ENCODE data around the gene NRCAM.

GRCh38 chr7:108395426-108395825 lies 60.8 kb downstream of the NRCAM start:
- TF ChIP-seq, protein P1, sequence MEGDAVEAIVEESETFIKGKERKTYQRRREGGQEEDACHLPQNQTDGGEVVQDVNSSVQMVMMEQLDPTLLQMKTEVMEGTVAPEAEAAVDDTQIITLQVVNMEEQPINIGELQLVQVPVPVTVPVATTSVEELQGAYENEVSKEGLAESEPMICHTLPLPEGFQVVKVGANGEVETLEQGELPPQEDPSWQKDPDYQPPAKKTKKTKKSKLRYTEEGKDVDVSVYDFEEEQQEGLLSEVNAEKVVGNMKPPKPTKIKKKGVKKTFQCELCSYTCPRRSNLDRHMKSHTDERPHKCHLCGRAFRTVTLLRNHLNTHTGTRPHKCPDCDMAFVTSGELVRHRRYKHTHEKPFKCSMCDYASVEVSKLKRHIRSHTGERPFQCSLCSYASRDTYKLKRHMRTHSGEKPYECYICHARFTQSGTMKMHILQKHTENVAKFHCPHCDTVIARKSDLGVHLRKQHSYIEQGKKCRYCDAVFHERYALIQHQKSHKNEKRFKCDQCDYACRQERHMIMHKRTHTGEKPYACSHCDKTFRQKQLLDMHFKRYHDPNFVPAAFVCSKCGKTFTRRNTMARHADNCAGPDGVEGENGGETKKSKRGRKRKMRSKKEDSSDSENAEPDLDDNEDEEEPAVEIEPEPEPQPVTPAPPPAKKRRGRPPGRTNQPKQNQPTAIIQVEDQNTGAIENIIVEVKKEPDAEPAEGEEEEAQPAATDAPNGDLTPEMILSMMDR (IDR thresholded peaks at IDR 0.05 in 2 of 3, conservative IDR thresholded peaks at IDR 0.05 in 1 of 3; ENCODE audit: control insufficient read depth in 2 of 3, extremely low read depth in 1 of 3, insufficient read depth in 1 of 3, low read depth in 3 of 3, low read length in 3 of 3) = no peak
- no peak for TF ChIP-seq ZBTB11 (CRISPR knock-in tag; IDR thresholded peaks at IDR 0.05)
- no peak for TF ChIP-seq POLR2A (IDR thresholded peaks at IDR 0.05; ENCODE audit: low read depth, low read length)
- no peak for TF ChIP-seq ATF3 (IDR thresholded peaks at IDR 0.05; ENCODE audit: borderline replicate concordance, extremely low read depth, low read depth, low read length)
- no peak for TF ChIP-seq CHD1 (IDR thresholded peaks at IDR 0.05; ENCODE audit: low read depth, low read length)
- TF ChIP-seq SMAD1 (IDR thresholded peaks at IDR 0.05; ENCODE audit: low read depth, partially characterized antibody) = no peak
- no peak for TF ChIP-seq USF2 (IDR thresholded peaks at IDR 0.05; ENCODE audit: borderline replicate concordance, low read depth, low read length)
- TF ChIP-seq, protein P2, sequence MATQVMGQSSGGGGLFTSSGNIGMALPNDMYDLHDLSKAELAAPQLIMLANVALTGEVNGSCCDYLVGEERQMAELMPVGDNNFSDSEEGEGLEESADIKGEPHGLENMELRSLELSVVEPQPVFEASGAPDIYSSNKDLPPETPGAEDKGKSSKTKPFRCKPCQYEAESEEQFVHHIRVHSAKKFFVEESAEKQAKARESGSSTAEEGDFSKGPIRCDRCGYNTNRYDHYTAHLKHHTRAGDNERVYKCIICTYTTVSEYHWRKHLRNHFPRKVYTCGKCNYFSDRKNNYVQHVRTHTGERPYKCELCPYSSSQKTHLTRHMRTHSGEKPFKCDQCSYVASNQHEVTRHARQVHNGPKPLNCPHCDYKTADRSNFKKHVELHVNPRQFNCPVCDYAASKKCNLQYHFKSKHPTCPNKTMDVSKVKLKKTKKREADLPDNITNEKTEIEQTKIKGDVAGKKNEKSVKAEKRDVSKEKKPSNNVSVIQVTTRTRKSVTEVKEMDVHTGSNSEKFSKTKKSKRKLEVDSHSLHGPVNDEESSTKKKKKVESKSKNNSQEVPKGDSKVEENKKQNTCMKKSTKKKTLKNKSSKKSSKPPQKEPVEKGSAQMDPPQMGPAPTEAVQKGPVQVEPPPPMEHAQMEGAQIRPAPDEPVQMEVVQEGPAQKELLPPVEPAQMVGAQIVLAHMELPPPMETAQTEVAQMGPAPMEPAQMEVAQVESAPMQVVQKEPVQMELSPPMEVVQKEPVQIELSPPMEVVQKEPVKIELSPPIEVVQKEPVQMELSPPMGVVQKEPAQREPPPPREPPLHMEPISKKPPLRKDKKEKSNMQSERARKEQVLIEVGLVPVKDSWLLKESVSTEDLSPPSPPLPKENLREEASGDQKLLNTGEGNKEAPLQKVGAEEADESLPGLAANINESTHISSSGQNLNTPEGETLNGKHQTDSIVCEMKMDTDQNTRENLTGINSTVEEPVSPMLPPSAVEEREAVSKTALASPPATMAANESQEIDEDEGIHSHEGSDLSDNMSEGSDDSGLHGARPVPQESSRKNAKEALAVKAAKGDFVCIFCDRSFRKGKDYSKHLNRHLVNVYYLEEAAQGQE (IDR thresholded peaks at IDR 0.05; ENCODE audit: low read depth, low read length) = no peak
